T-helper 2 cell treated with Interferon-gamma antibody and Interleukin-4, amounts not matched to agents 5 μg/mL and 100 μg/mL, for 36 hours (primary cell): Measurements from ENCODE around the gene FH.

Experiments used
- DNase-seq: peaks from one replicate; pipeline ENCODE4 v3.0.0; 2021; ENCODE audit warnings: low spot score
- H3K27ac Mint-ChIP-seq: one replicate; pipeline ENCODE4 v1.8.0; 2021; ENCODE audit warnings: mild to moderate bottlenecking, mixed read lengths
- H3K27me3 Mint-ChIP-seq: one replicate; pipeline ENCODE4 v1.8.0; 2021; ENCODE audit warnings: low read depth, mixed read lengths
- H3K36me3 Mint-ChIP-seq: one replicate; pipeline ENCODE4 v1.8.0; 2021; ENCODE audit warnings: low read depth, mixed read lengths
- H3K4me1 Mint-ChIP-seq: one replicate; pipeline ENCODE4 v1.8.0; 2021; ENCODE audit warnings: low read depth, mixed read lengths
- H3K4me3 Mint-ChIP-seq: one replicate; pipeline ENCODE4 v1.8.0; 2022; ENCODE audit warnings: mild to moderate bottlenecking, moderate library complexity, mixed read lengths
- H3K9me3 Mint-ChIP-seq: one replicate; pipeline ENCODE4 v1.8.0; 2021; ENCODE audit warnings: mixed read lengths

The FH gene

GRCh38 chr1:241519308-241520079 is at the start of gene FH:
Gene FH, minus strand, starts transcription at chr1:241519755. Its CDS starts 33 bp downstream, at chr1:241519722.
- Mint-ChIP-seq H3K4me3 (peak within 1 kb of the TSS; percentile 91), H3K27me3 (peaks cover 29% of the 10 kb centered on the region), H3K9me3 (no peaks in the 10 kb centered on the region), H3K36me3 (peaks cover 13% of the 10 kb centered on the region), H3K4me1 (peaks cover 26% of the 10 kb centered on the region), H3K27ac (peak within 1 kb of the TSS; percentile 85)
- DNase-seq: peak; percentile 93

- H3K27me3 Mint-ChIP-seq: peaks cover 4% of the 10 kb centered on the region
- H3K27ac Mint-ChIP-seq: no peak overlapping the region
- H3K4me1 Mint-ChIP-seq: no peaks in the 10 kb centered on the region
- no peaks in the 10 kb centered on the region for H3K9me3 Mint-ChIP-seq
- H3K4me3 Mint-ChIP-seq: no peak overlapping the region
- DNase-seq: no peak
- no peaks in the 10 kb centered on the region for H3K36me3 Mint-ChIP-seq
Measured at GRCh38 chr1:241560849-241561187, 41.3 kb upstream of the FH start.

- no peak overlapping the region for H3K27ac Mint-ChIP-seq
- H3K9me3 Mint-ChIP-seq: no peaks in the 10 kb centered on the region
- H3K4me3 Mint-ChIP-seq: no peak overlapping the region
- no peaks in the 10 kb centered on the region for H3K36me3 Mint-ChIP-seq
- no peak for DNase-seq
- peaks cover 4% of the 10 kb centered on the region for H3K27me3 Mint-ChIP-seq
- no peaks in the 10 kb centered on the region for H3K4me1 Mint-ChIP-seq
Measured at GRCh38 chr1:241560146-241560848, 40.7 kb upstream of the FH start.

GRCh38 chr1:241557551-241558193 is 38.1 kb upstream of the FH start:
- Mint-ChIP-seq H3K9me3 (peaks cover 2% of the 10 kb centered on the region), H3K36me3 (peaks cover 1% of the 10 kb centered on the region), H3K27me3 (peaks cover 4% of the 10 kb centered on the region), H3K4me1 (peaks cover 4% of the 10 kb centered on the region), H3K4me3 (no peak overlapping the region), H3K27ac (no peak overlapping the region)
- no peak for DNase-seq

- Mint-ChIP-seq H3K9me3 (peaks cover 4% of the 10 kb centered on the region), H3K36me3 (peaks cover 2% of the 10 kb centered on the region), H3K27ac (no peak overlapping the region), H3K4me1 (peaks cover 11% of the 10 kb centered on the region), H3K27me3 (peaks cover 2% of the 10 kb centered on the region), H3K4me3 (no peak overlapping the region)
- DNase-seq: no peak
Measured at GRCh38 chr1:241557031-241557430, 37.5 kb upstream of the FH start.

GRCh38 chr1:241555526-241555925 is 36.0 kb upstream of the FH start:
- Mint-ChIP-seq H3K27me3 (no peaks in the 10 kb centered on the region), H3K27ac (no peak overlapping the region), H3K36me3 (peaks cover 2% of the 10 kb centered on the region), H3K4me3 (no peak overlapping the region), H3K4me1 (peaks cover 21% of the 10 kb centered on the region), H3K9me3 (peaks cover 4% of the 10 kb centered on the region)
- no peak for DNase-seq

- no peak overlapping the region for H3K4me3 Mint-ChIP-seq
Measured at GRCh38 chr1:241553886-241554592, 34.5 kb upstream of the FH start.

GRCh38 chr1:241551759-241552638 is 32.4 kb upstream of the FH start:
- peak overlapping the region; percentile 86 for H3K4me3 Mint-ChIP-seq
- H3K4me1 Mint-ChIP-seq: peaks cover 21% of the 10 kb centered on the region
- peaks cover 2% of the 10 kb centered on the region for H3K36me3 Mint-ChIP-seq
- H3K27me3 Mint-ChIP-seq: no peaks in the 10 kb centered on the region
- DNase-seq: peak; percentile 63
- H3K27ac Mint-ChIP-seq: peak overlapping the region; percentile 89
- H3K9me3 Mint-ChIP-seq: peaks cover 4% of the 10 kb centered on the region

More at GRCh38 chr1:241553886-241554592, 34.5 kb upstream of the FH start:
- Mint-ChIP-seq H3K4me1 (peaks cover 21% of the 10 kb centered on the region), H3K27ac (no peak overlapping the region), H3K36me3 (peaks cover 2% of the 10 kb centered on the region), H3K9me3 (peaks cover 4% of the 10 kb centered on the region), H3K27me3 (no peaks in the 10 kb centered on the region)
- no peak for DNase-seq

GRCh38 chr1:241550318-241550717 is 30.8 kb upstream of the FH start:
- Mint-ChIP-seq H3K9me3 (peaks cover 4% of the 10 kb centered on the region), H3K36me3 (peaks cover 2% of the 10 kb centered on the region), H3K4me3 (no peak overlapping the region), H3K4me1 (peaks cover 21% of the 10 kb centered on the region), H3K27me3 (no peaks in the 10 kb centered on the region), H3K27ac (no peak overlapping the region)
- no peak for DNase-seq

- no peak overlapping the region for H3K27ac Mint-ChIP-seq
- H3K36me3 Mint-ChIP-seq: peaks cover 2% of the 10 kb centered on the region
- no peak overlapping the region for H3K4me3 Mint-ChIP-seq
- peaks cover 4% of the 10 kb centered on the region for H3K9me3 Mint-ChIP-seq
- H3K27me3 Mint-ChIP-seq: no peaks in the 10 kb centered on the region
- no peak for DNase-seq
- peaks cover 19% of the 10 kb centered on the region for H3K4me1 Mint-ChIP-seq
Measured at GRCh38 chr1:241548008-241548407, 28.5 kb upstream of the FH start.

- peaks cover 2% of the 10 kb centered on the region for H3K27me3 Mint-ChIP-seq
- DNase-seq: no peak
- no peak overlapping the region for H3K27ac Mint-ChIP-seq
- H3K4me1 Mint-ChIP-seq: no peaks in the 10 kb centered on the region
- no peaks in the 10 kb centered on the region for H3K36me3 Mint-ChIP-seq
- no peaks in the 10 kb centered on the region for H3K9me3 Mint-ChIP-seq
- H3K4me3 Mint-ChIP-seq: no peak overlapping the region
Measured at GRCh38 chr1:241542199-241542907, 22.8 kb upstream of the FH start.

- Mint-ChIP-seq H3K36me3 (no peaks in the 10 kb centered on the region), H3K4me3 (no peak overlapping the region)
Measured at GRCh38 chr1:241536969-241537368, 17.4 kb upstream of the FH start.

More at GRCh38 chr1:241536969-241537368, 17.4 kb upstream of the FH start:
- no peak for DNase-seq
- no peak overlapping the region for H3K27ac Mint-ChIP-seq
- H3K27me3 Mint-ChIP-seq: peaks cover 12% of the 10 kb centered on the region
- H3K4me1 Mint-ChIP-seq: peaks cover 9% of the 10 kb centered on the region
- H3K9me3 Mint-ChIP-seq: no peaks in the 10 kb centered on the region
